Fibroblast of lung (primary cell): ENCODE measurements around the gene MINPP1. TPM values are rescaled to one million over a fixed set of nuclear protein-coding genes. Genes with fewer than 3 reads are reported as not detected.
"Not testable (repeated sequence)": the region's sequence is repeated elsewhere in the genome, so short reads cannot be mapped to it uniquely, and the experiment has no call there.

ENCODE experiments used
- DNase-seq, 2 donors: peaks; one replicate each; pipeline versions ENCODE4 v3.0.0 to v3.0.0-alpha.2; 2010; ENCODE audit warnings: low read depth in 2 of 2
- H2AFZ ChIP-seq: 2 replicates; pipeline ENCODE4 v1.5.1; 2012; ENCODE audit warnings: low read length, control low read depth, inconsistent platforms
- H3K27ac ChIP-seq: 2 replicates; pipeline ENCODE4 v1.5.1; 2011; ENCODE audit warnings: low read length, control low read depth; ENCODE audit not compliant: insufficient read depth
- H3K27me3 ChIP-seq: 2 replicates; pipeline ENCODE4 v1.5.1; 2011; ENCODE audit warnings: mild to moderate bottlenecking, low read length; ENCODE audit not compliant: control insufficient read depth, insufficient read depth
- H3K36me3 ChIP-seq: 2 replicates; pipeline ENCODE4 v1.5.1; 2011; ENCODE audit warnings: low read length; ENCODE audit not compliant: control insufficient read depth, insufficient read depth
- H3K4me1 ChIP-seq: 2 replicates; pipeline ENCODE4 v1.5.1; 2011; ENCODE audit warnings: low read length; ENCODE audit not compliant: control insufficient read depth, insufficient read depth; ENCODE audit errors: extremely low read depth
- H3K4me2 ChIP-seq: 2 replicates; pipeline ENCODE4 v1.5.1; 2011; ENCODE audit warnings: low read length, control low read depth; ENCODE audit not compliant: insufficient read depth; ENCODE audit errors: extremely low read depth
- H3K4me3 ChIP-seq, 4 experiments: fragments of 200-600 bp in 1 of 4; sonication (generic) in 1 of 4; replicated peaks in 1 of 4; 2 replicates each; pipeline ENCODE4 v1.5.1; 2011 to 2016; ENCODE audit warnings: low read length in 4 of 4, low read depth in 3 of 4, mild to moderate bottlenecking in 3 of 4, control low read depth in 2 of 4, inconsistent platforms in 1 of 4, mixed read lengths in 1 of 4; ENCODE audit not compliant: insufficient read depth in 1 of 4; ENCODE audit errors: control extremely low read depth in 1 of 4
- H3K79me2 ChIP-seq: 2 replicates; pipeline ENCODE4 v1.5.1; 2012; ENCODE audit warnings: mild to moderate bottlenecking, low read length, inconsistent platforms; ENCODE audit not compliant: control insufficient read depth, insufficient read depth
- H3K9ac ChIP-seq: 2 replicates; pipeline ENCODE4 v1.5.1; 2011; ENCODE audit warnings: mild to moderate bottlenecking, low read length, control low read depth; ENCODE audit not compliant: insufficient read depth
- H3K9me3 ChIP-seq: 2 replicates; pipeline ENCODE4 v1.5.1; 2012; ENCODE audit warnings: low read depth, low read length; ENCODE audit not compliant: control insufficient read depth, insufficient read depth
- H4K20me1 ChIP-seq: 2 replicates; pipeline ENCODE4 v1.5.1; 2011; ENCODE audit warnings: low read length; ENCODE audit not compliant: control insufficient read depth, insufficient read depth; ENCODE audit errors: extremely low read depth
- polyA plus RNA-seq, 2 donors: library from polyadenylated mRNA; depleted of rRNA in 1 of 2; stranded (reverse) in 1 of 2; unstranded in 1 of 2; fragments of >200 nt; gene quantifications; 2 replicates each; pipeline ENCODE4 v1.2.1, GENCODE V29; 2011 to 2012; ENCODE audit warnings: missing spikeins in 1 of 2
- total RNA-seq: library from RNA; depleted of rRNA; stranded (reverse); fragments of >200 nt; gene quantifications from 2 replicates; pipeline ENCODE4 v1.2.1, GENCODE V29; 2014

Gene MINPP1
- total and polyA plus RNA-seq, 2 donors (not counting 1 experiment from before 2014, with no cell fraction given) = 18.5 to 24.4 TPM

- not testable (repeated sequence) for H3K79me2 ChIP-seq, H3K4me1 ChIP-seq, H3K27me3 ChIP-seq, DNase-seq, H2AFZ ChIP-seq, H3K4me3 ChIP-seq, H3K27ac ChIP-seq, H4K20me1 ChIP-seq, H3K4me2 ChIP-seq, H3K36me3 ChIP-seq, H3K9ac ChIP-seq, H3K9me3 ChIP-seq
These were observed 14.4 kb upstream of the MINPP1 start for GRCh38 chr10:87490285-87490684.

- not testable (repeated sequence) for H3K36me3 ChIP-seq, H3K4me3 ChIP-seq, H3K27me3 ChIP-seq, DNase-seq, H3K9ac ChIP-seq, H2AFZ ChIP-seq, H4K20me1 ChIP-seq, H3K27ac ChIP-seq, H3K79me2 ChIP-seq, H3K9me3 ChIP-seq, H3K4me2 ChIP-seq, H3K4me1 ChIP-seq
These were observed 12.2 kb upstream of the MINPP1 start for GRCh38 chr10:87492450-87492849.

GRCh38 chr10:87495446-87495845, 9.2 kb upstream of the MINPP1 start:
- not testable (repeated sequence) for H3K27me3 ChIP-seq, H4K20me1 ChIP-seq, H3K9me3 ChIP-seq, H3K4me3 ChIP-seq, H3K27ac ChIP-seq, H3K79me2 ChIP-seq, H3K4me1 ChIP-seq, H3K4me2 ChIP-seq, H3K36me3 ChIP-seq, DNase-seq, H3K9ac ChIP-seq, H2AFZ ChIP-seq

GRCh38 chr10:87497386-87497785, 7.3 kb upstream of the MINPP1 start:
- H3K4me1 ChIP-seq, H3K36me3 ChIP-seq, H3K27me3 ChIP-seq, H4K20me1 ChIP-seq, H3K9ac ChIP-seq, H3K9me3 ChIP-seq, H2AFZ ChIP-seq, H3K27ac ChIP-seq, H3K4me2 ChIP-seq, H3K4me3 ChIP-seq, DNase-seq, H3K79me2 ChIP-seq: not testable (repeated sequence)

- H3K79me2 ChIP-seq, H3K4me2 ChIP-seq, H4K20me1 ChIP-seq, H3K9ac ChIP-seq, H3K36me3 ChIP-seq, H2AFZ ChIP-seq, DNase-seq, H3K9me3 ChIP-seq, H3K27ac ChIP-seq, H3K4me3 ChIP-seq, H3K4me1 ChIP-seq, H3K27me3 ChIP-seq: not testable (repeated sequence)
These were observed 6.4 kb upstream of the MINPP1 start for GRCh38 chr10:87498106-87498789.
